HG03432 (cell line): ENCODE results near the gene GOLPH3.
A peak's percentile ranks its signal among the peaks of the same experiment; 100 is the strongest.
"Not testable (repeated sequence)": the region's sequence is repeated elsewhere in the genome, so short reads cannot be mapped to it uniquely, and the experiment has no call there.

ENCODE experiments used
- ATAC-seq: cut with Tn5 transposase; IDR thresholded peaks from one replicate; pipeline ENCODE4 v1.9.1; 2021; ENCODE audit warnings: mild to moderate bottlenecking, moderate library complexity; ENCODE audit not compliant: unreplicated experiment

Gene GOLPH3

DNA sequence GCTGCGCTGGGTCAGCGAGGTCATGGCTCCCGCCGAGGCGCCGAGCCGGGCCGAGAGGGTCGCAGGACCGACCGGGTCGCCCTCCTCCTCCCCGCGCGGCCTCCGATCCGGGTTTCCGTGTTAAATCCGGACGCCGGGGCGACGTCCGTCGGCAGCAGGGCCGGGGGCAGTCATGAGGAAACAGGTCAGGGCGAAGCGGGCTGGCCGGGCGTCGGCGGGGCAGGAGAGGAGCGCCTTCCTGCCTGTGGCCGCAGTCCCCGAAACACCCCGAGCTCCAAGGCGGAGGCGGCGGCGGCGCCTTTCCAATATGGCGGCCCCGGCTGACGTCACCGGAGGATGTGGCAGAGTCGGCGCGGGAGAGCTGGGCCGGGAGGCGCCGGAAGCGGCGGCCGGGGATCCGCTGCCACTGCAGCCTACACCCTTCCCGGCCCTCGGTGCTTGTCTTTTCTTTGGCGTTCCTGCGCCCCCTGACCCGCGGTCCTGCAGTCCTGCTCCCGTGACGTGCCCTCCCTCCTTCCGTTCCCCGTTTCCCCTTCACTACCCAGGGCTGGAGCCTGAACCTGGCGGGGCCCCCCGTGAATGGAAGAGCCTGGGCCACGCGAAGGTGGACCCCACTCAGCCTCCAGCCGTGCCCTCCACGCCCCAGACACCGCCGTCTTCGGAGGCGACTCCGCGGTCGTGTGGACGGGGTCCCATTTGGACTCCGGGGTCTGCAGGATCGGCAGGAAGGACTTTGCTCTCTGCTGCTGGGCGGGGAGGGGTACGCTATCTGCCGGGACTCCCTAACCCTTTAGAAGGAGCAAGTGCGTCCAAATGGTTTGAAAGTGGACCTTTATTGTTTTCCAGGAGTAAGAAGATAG, at the start of gene GOLPH3:
Gene GOLPH3, minus strand, starts transcription at position 309 of the 860 bp plus-strand sequence. Its CDS starts 285 bp downstream, at position 24.
- ATAC-seq = peak; percentile 91

DNA sequence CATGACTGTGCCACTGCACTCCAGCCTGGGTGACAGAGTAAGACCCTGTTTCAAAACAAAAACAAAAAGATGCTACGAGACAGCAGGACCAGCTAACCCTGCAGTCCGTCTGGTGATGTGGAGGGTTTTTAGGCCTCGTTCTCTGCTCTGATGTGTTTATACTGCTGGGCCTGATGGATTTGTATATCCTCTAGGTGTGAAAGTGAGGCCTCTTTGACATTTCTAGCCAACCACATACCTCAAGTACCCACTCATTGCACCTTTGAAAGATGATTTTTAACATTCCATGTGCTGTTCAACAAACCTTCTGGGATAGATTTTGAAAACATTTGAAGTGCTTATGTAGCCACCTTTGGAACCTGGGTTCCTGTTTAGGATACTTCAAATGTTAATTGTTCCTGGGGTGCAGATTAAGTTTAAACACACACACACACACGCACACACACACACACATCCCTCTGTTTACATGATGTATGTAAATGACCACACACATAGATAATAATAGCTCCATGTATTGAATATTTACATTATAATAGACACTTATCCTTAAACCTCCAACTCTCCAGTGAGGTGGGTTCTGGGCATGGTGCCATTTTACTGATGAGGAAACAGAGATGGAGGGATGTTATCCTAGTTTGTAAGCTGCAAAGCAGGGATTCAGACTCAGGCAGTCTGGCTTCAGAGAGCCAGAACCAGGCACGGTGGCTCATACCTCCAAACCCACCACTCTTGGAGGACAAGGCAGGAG, 48.8 kb upstream of the GOLPH3 start:
- no peak for ATAC-seq

DNA sequence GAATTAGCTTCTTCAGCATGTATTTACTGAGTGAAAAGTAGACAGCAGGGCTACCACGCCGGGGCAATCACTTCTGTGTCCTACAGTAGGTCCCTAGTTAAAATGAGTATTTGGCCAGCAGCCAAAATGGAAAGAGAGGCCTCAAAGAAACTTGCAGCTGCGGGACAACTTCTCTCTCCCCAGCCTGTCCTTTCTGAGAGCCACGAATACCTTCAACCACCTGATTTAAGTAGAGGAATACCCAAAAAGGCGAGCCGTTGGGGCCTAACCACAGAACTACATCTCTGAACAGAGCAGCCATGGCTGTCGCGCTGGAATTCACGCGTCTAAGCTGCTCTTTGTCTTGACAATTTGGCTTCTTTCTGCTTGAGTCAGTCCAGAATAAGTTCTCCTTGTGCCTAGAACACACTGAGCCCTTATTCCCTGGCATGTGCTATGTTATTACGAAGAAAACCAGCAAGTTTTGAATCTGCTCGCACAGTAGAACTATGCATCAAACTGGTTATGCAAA, 43.8 kb upstream of the GOLPH3 start:
- ATAC-seq = no peak

DNA sequence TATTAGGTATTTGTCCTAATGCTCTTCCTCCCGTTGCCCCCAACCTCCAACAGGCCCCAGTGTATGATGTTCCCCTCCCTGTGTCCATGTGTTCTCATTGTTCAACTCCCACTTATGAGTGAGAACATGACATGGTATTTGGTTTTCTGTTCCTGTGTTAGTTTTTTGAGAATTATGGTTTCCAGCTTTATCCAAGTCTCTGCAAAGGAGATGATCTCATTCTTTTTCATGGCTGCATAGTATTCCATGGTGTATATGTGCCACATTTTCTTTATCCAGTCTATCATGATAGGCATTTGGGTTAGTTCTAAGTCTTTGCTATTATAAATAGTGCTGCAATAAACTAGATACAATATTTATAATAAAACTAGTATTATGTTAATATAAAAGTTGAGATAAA, 40.2 kb upstream of the GOLPH3 start:
- not testable (repeated sequence) for ATAC-seq

DNA sequence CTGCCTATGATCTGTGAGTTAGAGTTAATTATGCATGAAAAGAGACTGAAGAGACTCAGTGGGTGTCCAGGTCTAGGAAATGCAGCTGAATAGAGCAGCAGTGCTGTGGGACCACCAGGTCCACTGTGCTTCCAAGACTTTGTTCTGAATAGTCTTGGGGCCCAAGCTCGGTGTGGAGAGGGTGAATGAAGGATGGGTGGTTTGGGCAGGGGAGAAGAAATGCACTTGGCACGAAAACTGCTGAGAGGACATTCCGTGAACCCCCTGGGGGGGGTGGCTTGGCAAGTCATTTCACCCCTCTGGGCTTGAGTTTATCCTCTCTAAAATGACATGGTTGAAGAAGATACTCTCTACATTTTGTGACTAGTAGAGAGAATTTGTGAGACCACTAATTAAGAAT, 36.0 kb upstream of the GOLPH3 start:
- ATAC-seq = no peak

DNA sequence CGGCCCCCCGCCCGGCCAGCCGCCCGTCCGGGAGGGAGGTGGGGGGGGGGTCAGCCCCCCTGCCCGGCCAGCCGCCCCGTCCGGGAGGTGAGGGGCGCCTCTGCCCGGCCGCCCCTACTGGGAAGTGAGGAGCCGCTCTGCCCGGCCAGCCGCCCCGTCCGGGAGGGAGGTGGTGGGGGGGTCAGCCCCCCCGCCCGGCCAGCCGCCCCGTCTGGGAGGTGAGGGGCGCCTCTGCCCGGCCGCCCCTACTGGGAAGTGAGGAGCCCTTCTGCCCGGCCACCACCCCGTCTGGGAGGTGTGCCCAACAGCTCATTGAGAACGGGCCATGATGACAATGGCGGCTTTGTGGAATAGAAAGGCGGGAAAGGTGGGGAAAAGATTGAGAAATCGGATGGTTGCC, 34.7 kb upstream of the GOLPH3 start:
- not testable (repeated sequence) for ATAC-seq

DNA sequence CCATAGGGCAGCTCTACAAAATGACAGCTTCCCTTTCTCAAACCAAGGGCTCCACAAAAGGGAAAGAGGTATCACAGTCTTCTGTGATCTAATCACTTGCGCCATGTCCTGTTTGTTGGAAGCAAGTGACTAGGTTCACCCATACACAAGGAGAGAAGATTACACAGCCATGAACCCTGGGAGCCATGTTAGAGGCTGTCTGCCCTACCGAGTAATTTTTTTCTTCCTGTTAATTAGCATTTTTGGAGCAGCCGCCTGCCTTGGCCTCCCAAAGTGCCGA, 33.2 kb upstream of the GOLPH3 start:
- no peak for ATAC-seq

DNA sequence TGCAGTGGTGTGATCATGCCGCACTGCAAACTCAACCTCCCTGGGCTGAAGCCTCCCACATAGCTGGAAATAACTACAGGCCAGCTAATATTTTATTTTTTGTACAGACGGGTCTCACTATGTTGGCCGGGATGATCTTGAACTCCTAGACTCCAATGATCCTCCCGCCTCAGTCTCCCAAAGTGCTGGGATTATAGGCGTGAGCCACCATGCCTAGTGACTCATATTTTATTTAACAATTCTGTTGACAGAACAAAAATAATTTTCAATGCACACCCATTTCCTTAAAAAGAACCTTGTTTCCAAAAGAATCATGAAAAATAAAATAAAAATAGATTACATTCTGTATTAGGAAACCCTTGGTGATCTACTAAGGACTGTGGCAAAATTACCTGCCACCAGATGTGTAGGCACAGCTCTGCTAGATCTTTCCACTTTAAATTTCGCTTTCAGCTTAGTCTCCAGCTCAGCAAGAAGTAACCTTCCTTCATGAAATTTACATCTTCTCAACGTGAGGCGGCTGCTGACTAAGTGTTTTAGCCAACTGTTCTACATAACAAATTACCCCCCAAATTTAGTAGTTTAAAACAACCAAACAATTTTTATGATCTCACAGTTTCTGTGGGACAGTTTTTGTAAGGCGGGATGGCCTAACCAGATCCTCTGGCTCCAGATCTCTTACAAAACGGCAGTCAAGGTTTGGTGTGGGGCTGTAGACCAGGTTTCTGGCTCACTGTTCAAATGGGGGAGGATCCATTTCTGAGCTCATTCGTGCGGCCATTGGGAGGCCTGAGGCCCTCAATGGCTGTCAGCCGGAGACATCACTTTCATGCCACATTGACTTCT, 32.6 kb upstream of the GOLPH3 start:
- ATAC-seq = no peak

DNA sequence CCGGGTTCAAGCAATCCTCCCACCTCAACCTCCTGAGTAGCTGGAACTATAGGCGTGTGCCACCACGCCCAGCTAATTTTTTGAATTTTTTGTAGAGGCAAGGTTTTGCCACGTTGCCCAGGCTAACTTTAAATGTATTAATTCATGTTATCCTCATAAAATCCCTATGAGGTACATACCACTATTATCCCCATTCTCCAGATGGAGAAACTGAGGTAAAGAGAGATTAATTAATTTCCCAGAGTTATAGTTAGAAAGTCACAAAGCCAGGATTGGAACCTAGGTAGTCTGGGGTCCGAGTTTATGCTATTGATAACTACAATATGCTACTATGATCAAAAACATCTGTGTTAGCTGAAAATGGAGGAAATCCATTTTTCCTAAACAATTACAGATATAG, 31.9 kb upstream of the GOLPH3 start:
- no peak for ATAC-seq

DNA sequence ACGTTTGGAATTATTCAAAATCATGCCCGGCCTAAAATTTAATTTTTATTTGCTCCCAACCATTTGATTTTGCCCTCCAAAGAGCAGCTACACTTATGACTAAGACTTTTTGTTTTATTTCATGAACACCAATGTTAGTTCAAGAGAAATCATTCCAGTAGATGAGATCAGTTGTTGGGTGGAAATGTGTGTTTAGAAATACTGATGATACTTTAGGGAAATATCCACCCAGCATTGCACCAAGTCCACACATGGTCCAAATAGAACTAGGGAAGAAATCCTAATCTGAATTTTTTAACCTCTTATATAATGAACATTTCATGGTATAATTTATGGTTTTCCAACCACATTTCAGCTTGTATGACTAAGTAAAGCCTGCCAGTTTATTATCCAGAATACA, 28.3 kb upstream of the GOLPH3 start:
- no peak for ATAC-seq

DNA sequence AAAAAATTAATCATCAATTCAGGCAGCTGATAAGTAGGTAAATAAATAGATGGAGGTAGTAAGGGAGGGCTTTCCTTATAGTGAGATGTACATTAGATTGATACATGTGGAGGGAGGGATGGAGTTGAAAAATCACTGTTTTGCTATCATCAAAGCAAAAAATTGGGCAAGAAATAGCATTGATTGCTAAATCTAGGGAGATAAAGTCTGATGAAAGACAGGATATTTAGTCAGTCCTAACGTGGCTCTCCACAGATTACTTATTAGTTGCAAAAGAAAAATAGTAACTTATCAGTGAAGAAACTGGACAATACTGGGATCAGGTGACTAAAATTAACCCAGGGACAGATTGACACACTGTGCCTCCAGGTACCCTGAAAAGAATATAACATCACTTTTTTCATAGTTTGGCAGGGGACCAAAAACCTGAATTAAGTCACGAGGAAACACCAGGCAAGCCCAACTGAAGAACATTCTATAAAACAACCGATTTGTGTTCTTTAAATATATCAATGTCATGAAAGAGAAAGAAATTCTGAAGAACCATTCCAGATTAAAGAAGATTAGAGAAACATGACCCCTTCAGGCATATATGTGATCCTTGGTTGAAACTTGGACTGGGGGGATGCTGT, 27.1 kb upstream of the GOLPH3 start:
- ATAC-seq = no peak

DNA sequence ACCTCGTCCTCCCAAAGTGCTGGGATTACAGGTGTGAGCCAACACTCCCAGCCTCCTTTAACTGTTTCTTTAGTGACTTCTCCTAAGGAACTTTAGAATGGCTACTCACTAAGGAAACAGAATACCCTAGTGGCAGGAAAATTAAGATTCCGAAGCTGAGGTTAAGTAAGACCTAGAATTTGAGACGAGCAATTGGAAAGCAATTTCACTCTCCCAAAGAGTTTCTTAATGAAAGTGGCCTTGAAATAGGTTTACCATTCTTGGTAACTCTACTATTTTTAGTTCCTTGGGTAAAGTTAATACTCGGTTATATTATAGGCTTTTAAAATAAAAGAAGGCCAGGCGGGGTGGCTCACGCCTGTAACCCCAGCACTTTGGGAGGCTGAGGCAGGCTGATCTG, 22.9 kb upstream of the GOLPH3 start:
- no peak for ATAC-seq

DNA sequence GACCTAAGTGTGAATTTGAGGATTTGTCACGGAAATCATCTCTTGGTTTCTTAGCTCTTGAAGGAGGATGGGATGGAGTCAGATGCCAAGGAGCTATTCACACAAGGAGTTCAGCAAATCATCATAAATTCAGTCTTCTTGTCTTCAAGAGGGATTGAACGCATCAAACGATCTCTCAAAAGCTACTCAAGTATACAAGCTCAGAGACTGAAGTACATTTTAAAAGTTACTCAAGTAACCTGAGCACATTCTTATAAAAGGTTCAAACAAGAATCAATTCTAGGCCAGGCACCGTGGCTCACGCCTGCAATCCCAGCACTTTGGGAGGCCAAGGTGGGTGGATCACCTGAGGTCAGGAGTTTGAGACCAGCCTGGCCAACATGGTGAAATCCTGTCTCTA, 21.1 kb upstream of the GOLPH3 start:
- ATAC-seq = no peak

DNA sequence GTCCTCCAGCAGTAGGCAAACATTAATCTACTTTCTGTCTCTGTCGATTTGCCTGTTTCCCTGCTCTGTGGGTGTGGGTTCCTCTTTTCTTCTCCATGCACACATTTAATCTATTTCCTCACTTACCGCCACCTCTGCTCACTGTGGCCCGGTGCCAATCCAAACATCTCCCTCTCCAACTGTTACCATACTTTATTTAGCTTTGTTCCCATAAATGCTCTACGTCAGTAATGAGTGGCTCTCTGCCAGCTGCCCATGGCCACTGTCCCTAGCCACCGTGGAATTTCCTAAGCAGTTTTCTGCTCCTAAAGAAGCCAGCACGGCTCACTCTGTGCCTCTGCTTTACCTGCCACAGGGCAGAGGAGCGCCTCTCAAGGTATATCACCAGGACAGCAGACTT, 19.5 kb upstream of the GOLPH3 start:
- ATAC-seq = peak; percentile 60

DNA sequence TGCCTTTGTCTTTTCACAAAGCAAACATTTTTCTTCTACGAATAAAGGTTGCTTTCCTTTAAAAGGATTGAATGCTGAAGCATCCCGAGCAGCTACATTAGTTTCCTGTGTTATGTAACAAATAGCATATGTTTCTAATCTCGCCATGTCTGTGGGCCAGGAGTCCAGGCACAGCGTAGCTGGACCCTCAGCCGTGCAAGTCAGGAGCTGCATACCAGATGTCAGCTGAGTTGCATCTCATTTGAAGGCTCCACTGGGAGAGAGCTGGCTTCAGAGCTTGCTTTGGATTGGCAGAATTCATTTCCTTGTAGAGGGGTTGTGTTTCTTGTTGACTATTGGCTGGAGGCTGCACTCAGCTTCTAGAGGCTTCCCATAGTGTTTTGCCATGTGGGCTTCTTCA, 16.0 kb upstream of the GOLPH3 start:
- ATAC-seq = no peak

DNA sequence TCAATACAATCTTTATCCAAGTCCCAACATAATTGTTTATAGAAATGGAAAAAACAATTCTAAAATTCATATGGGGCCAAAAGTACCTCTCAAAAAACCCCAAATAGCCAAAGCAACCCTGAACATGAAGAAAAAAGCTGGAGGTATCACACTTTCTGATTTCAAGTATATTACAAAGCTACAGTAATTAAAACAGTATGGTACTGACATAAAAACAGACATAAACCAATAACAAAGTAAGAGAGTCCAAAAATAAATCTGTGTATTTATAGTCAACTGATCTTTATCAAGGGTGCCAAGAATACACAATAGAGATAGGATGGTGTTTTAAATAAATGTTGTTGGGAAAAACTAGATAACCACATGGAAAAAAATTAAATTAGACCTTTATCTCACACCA, 13.6 kb upstream of the GOLPH3 start:
- no peak for ATAC-seq

DNA sequence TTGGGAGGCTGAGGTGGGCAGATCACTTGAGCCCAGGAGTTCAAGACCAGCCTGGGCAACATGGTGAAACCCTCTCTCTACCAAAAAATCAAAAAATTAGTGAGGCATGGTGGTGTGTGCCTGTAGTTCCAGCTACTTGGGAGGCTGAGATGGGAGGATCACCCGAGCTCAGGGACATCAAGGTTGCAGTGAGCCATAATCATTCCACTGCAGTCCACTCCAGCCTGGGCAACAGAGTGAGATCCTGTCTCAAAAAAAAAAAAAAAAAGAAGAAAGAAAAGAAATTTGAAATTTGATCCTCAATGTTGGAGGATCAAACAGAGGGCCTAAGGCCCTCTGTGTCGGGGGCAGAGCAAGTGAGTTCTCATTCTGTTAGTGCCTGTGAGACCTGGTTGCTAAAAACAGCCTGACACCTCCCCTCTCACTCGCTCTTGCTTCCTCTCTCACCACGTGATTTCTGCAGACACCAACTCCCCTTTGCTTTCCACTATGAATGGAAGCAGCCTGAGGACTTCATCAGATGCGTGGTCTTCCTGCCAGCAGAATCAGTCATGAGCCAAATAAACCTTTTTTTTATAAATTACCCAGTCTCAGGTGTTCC, 8.4 kb upstream of the GOLPH3 start:
- ATAC-seq = peak; percentile 60

DNA sequence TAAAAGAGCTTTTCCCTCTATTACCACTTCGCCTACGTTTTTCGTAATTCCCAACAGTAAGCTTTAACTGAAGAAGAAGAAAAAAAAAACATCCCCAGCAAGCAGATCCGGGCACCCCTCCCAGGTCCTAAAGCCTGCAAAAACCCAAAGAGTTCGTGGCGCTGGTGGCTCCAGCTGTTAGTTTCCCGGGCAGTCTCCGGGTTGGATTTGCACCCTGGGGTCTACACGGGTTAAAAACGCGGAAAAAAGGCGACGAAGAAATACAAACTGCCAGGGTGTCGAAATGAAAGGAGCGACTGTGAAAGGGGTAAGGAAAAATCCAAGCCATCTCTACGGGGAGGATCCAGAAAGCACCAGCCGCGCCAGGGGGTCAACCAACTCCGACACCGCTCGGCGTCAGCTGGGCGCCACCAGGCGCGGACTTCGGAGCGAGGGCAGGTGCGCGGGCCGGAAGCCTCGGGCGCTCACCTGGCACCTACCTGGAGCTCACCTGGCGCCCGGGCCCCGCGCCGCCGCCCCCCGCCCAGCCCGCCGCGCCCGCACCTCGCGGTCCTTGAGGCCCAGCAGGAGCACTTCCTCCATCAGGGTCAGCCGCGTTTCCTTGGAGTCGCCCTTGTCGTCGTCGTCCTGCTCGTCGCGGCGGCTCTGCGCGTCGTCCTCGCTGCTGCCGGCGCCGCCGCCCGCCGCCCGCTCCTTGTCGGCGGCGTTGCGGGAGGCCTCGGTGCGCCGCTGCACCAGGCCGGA, 680 bp downstream of the GOLPH3 start:
- ATAC-seq = peak; percentile 23

DNA sequence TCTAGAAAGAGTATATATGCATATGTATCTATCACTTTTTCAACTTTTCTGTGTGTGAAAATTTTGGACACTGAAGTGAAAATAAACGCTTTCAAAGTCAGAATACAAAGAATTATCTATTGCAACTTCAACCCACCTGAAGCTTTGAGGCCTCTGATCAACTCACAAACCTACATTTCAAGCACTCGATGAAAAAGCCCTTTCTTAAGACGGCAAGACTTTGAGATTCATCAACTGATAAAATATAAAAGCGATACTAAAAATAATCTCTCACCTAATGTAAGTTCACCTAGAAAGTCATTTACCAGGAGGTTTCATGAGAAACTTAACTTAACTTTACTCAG, 1.2 kb downstream of the GOLPH3 start:
- no peak for ATAC-seq
